ENCODE data around the gene NAPB.
"Not testable (repeated sequence)": the region's sequence is repeated elsewhere in the genome, so short reads cannot be mapped to it uniquely, and the experiment has no call there.

The NAPB gene

DNA sequence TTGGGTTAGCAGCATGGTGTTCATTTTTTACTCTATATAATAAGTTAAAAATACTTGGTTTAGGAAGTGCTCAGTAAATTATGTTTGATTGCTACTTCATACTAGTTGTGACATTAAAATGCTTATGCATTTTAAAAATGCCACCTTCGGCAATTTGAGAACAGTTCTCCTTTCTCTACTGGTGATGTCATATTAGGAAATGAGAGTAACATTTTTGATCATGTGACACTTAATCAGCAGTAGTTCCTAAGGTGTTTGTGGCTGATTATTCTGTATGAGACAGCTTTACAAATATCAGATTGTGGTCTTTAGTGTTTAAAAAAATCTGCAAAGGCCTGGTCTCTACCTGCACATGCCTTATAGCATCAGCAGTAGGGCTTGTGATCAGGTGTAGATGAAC lies 54.9 kb downstream of the NAPB start:
- DNase-seq = no peak

DNA sequence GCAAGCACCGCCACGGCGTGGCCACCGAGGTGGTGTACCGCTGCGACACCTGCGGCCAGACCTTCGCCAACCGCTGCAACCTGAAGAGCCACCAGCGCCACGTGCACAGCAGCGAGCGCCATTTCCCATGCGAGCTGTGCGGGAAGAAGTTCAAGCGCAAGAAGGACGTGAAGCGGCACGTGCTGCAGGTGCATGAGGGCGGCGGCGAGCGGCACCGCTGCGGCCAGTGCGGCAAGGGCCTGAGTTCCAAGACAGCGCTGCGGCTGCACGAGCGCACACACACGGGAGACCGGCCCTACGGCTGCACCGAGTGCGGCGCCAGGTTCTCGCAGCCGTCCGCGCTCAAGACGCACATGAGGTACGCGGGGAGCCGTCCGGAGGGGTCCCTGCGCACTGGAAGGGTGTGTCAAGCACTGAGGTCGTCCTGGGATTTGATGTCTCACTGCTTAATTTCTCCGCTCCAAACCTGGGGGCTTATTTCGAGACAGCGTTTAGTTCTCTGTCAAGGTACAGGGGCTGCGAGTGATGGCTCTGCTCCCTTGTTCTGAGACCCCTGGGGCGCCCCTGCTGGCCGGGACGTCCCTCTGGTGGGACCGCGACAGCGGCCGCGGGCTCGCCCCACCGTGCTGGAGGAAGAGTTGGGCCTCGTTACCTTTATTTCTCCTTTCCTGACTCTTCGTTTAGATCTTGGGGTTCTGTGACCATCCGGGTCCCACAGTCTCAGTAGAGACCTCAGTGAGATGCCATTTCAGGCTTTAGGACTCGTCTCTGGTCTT lies 55.7 kb downstream of the NAPB start:
- DNase-seq = no peak

DNA sequence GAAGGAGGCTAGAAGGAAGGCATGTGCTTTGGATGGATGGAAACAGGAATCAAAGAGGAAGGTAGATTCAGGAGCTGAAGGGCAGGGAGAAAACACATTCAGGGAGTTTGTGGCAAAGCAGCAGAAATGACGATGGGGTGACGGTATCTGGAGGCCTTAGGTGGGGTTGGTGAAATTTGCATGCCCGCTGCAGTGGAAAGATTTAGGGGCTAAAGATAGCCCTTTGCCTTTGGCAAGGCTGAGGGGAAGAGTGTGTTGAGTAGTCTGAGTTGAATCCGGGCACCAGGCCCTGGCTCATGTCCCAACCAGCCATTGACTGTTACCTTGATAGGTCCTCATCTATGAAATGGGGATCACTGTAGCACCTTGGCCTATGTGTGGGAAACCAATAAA lies 58.0 kb downstream of the NAPB start:
- no peak for DNase-seq

DNA sequence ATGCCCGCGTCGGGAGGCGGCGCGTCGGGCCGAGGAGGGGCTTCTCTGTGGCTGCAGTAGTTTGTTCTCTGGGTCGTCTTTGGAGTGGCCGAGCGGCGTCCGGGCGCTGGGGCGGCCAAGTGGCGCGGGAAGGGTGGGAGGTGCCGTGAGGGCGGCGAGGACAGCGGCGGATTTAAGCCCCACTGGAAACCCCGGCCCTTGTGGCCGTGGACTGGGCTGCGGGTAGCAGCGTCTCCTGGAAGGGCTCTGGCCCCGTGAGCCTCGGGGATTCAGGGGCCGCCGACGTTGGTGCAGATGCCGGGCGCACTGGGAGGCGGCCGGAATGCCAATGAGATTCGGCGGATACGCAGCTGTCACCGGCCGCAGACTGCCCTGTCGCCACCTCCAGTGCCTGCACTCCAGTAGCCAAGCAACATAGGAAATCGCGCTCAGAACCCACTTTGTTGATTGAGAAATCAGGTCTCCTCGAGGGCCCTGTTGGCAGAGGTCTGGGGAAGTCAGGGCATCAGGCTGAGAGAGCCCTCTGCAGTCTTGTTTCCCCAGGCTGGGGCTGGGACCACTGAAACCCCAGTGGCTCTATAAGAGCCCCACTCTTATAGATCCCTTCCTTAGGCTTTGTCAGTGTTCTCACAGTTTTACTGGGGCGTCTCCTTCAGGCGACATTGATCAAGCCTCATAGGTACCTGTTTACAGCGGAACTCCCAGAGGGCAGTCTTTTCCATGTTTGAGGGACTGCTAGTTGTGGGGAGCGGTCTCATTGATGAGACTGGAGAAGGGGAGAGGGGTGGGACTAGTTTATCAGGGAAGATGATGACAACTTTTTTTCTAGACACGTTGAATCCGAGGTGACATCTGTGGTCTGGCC lies 58.7 kb downstream of the NAPB start:
- DNase-seq = no peak

DNA sequence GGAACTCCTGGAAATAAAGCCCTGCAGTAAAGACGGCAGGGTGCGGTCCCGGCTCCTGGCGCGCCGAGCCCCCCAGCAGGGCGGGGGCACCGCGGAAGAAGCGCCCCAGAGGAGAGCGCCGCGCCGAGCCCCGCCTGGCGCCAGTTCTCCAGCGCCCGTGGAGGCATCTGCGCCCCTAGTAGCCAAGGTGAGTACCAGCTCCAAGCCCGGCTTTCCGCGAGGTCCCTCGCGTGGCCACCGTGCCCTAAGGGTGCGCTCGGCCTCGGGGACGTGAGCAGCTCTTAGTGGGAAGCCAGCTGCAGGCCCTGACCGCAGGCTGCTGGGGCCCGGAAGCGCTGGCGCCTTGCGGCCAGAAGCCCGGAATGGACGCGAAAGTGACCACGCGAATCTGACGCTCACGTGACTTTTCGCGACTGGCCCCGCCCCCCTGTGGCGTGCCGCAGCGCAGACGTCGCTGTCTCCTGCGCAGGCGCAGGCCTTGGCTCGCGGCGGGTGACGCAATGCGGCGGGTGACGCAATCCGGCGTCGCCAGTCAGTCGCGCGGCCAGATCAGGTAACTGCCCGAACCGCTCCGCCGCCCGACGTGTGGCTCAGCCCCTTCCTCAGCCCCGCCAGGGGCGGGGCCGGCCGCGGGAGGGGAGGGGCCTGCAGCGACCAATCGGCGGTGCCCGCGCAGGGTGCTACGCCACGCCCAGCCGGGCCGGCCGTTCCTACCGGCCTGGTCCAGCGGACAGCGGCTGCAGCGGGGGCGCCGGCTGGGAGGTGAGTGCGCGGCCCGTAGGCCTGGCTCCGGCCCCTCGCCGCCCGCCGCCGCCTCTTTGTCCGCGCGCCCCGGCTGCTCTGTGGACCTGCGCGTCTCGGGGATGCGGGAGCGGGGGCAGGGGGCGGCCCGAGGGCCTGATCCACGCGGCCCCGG lies 59.6 kb downstream of the NAPB start, which contains the start of gene GZF1:
GZF1 (plus strand) TSS at position 707 of the 916 bp plus-strand sequence. CDS start 2,202 bp downstream, outside the sequence.
- DNase-seq = peak; percentile 98

DNA sequence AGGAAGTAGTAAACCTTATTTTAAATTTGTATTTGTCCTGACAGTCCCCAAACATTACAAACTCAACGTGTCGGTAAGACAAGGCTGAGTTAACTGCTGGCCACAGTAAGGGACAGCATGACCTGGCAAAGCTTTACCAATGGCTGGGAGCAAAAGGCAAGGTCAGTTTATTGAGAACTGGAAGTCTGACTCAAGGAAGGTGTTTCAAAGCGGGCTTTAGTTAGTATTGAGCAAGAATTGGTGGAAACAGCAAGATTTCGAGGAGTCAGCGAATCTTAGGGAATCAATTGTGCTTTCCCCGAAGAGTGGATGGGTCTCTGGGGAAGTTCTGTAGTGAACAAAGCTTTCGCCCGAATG lies 60.2 kb downstream of the NAPB start:
- DNase-seq = no peak

DNA sequence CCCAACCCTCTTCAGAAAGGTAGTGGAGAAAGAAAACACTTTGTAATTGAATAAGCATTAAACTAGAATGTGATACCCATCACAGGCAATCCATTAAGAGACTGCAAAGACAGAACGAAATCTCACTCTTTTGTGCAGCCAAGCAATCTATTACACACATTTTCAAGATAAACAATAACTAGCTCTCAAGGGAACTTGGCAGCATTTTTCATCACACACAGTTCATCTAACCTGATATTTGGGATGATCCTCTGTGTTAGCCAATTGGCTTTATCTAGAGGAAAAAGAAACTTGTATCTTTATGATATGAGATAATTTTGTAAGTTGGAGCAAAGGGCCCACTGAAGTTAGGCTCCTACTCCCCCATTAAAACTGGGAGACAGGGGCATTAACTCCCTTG lies 60.8 kb downstream of the NAPB start:
- no peak for DNase-seq

DNA sequence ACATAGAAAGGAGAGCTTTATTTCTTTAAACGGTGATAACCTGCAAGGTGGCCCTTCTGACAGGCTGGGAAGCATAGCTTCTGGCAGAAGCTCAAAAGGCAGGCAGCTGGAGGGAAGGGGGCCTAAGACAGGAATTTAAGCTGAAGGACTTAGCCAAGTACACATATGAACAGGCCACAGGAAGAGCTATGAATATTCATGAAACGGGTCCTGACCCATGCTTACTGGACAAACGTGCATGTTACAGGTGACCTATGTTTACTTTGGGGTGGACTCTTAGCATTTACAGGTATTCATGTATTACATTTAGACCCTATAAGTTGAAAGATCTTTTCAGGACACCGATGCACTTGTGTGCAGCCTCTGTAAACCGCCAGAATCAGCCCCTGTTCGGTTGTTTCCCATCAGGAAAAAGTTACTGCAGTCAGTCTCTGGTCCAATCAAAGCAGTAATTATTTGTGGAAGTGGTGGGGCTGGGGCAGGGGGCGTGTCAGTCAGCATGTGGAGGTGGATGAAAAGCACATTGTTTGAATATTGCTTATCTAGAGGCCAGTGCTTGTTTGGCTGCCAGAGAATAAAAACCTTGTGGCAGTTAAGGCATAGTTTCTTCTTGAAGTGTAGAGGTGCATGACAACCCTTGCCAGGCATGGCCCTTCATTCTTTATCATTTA lies 62.2 kb downstream of the NAPB start:
- no peak for DNase-seq

DNA sequence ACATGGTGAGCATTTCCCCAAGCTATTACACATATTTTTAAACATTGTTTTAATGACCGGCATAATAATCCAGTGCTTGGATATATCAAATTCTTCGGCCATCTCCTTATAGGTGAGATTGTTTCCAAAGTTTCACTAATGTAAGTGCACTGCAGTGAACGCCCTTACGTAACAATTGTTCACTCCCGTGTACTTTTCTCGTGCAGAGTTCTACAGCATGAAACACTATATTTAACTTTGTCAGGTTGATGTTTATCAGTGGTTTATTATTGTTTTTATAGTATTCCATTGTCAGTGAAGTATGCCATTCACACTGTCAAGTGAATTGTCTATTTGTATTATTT lies 62.8 kb downstream of the NAPB start:
- no peak for DNase-seq

DNA sequence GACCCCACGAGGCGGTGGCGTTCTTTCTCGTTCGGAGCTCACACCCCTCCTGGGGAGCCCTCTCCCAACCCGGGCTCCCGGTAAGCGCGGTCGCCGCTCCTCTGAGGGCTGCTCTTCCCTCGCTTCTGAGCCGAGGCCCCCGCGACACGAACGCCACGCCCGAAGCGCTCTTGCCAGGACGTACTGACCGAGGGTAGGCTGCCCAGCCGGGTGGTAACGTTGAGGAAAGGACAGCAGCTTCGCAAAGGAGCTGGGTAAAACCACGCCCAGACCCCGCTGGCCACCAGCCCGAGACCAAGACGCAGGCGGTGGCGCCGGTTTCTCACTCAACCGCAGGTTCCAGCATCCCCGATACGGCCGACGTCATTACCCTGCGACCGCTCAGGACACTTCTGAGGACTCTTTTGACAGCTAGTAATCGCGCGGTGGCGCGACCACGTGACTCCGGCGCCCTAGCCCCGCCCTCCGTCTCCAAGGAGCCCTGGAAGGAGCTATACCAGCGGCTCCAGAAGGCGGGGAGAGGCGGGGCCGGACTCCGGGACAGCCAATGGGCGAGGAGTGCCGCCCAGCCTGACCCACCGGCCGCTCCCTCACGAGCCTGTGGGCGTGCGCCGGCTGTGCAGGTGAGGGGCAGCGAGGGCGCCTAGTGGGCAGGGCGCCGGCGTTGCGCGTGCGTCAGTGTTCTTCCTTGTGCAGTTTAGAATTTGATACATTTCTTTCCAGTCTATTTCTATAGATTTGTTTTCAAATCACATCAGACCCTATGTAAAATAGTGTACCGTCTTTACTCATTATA lies 63.3 kb downstream of the NAPB start:
- peak; percentile 99 for DNase-seq

DNA sequence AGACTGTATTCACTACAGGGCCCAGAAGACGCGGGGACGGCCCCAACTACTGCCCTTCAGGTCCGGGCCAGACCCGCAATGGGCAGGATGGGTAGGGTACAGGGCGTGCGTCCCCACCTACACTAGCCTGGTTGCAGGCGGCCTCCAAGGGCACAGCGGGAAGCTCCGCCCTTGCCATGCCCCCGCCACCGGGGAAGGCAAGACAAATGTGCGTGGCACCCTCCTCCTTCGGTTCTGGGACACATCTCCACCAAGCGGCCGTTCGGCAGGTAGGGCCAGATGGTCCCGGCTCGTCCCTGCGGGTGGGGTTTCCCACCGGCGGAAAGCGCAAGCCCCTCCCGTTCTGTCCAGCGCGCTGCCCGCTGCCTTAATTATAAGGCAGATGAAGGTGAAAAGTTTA lies 65.1 kb downstream of the NAPB start:
- DNase-seq = no peak

DNA sequence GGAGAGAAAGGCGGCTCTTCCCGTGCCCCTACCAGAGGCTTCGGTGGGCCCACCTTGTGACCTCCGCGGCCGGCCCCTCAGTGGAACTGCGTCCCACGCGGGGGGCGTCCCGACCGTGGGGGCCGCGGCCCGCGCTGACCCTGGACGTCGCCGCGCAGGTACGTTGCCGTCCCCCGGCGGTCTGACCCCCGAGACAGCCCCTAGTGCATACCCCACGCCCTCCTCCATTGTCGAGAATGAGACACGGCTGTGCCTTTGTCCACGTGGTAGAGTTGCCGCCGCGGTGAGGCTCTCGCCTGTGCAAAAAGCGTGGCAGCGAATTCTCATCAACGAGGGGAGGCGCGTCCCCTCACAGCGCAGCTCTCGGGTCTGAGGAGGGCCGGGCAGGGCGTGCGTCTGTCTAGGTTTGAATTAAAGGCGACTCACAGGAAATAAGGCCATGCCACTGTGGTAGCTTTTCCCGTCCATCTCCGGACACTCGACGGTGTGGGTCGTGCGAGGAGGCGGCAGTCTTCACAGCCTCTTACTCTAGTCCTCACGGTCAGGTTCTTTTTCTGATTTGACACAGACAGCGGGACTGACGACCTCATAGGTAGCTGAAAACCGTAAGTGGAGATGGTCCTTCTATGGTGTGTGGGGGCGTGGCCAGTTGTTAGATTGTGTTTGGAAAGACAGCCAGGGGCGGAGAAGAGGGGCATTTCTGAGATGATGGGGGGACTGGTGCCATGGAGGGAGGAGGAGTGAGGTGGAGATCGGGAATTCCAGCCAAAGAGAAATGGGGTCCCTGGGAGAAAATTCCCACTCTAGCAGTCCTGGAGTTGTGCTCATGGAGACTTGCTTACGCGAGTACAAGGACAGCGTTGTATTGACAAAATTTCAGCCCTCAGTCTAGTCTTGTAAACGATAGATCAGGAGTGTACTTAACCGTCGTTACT lies 70.1 kb downstream of the NAPB start:
- peak; percentile 35 for DNase-seq

DNA sequence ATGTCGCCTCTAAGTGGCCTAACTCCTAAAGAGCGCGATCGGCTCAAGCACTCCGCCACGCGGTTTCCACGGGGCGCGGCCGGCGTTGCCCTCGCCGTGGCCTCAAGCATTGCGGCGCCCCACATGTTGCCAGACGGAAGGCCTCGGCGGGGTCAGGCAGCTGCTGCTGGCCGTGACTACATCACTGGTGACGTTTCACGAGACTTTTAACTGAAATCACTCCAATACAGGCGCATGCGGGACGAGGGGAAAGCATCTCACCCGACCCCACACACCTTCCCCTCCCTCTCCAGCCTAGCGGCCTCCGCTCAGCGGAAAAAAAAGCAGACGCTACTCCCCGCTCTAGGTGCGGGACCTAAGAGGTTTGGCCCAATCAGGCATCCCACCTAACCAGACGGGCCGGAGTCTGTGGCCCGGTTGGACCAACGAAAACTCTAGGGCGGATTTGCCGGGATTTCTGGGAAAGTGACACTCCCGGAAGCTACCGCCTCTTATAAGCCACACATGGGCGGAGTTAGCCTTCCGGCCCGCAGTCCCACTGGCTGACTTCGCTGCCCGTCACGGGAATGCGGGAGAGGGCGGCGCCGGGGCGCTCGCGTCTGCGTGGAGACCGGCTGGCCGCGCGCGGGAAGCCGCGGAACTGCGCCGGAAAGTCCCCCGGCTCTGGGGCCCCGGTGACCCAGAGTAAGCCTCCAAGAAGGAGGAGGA lies 70.9 kb downstream of the NAPB start, which contains the start of gene NXT1:
NXT1 (plus strand) TSS at position 596 of the 708 bp plus-strand sequence. CDS start 3,251 bp downstream, outside the sequence.
- DNase-seq = peak; percentile 99

DNA sequence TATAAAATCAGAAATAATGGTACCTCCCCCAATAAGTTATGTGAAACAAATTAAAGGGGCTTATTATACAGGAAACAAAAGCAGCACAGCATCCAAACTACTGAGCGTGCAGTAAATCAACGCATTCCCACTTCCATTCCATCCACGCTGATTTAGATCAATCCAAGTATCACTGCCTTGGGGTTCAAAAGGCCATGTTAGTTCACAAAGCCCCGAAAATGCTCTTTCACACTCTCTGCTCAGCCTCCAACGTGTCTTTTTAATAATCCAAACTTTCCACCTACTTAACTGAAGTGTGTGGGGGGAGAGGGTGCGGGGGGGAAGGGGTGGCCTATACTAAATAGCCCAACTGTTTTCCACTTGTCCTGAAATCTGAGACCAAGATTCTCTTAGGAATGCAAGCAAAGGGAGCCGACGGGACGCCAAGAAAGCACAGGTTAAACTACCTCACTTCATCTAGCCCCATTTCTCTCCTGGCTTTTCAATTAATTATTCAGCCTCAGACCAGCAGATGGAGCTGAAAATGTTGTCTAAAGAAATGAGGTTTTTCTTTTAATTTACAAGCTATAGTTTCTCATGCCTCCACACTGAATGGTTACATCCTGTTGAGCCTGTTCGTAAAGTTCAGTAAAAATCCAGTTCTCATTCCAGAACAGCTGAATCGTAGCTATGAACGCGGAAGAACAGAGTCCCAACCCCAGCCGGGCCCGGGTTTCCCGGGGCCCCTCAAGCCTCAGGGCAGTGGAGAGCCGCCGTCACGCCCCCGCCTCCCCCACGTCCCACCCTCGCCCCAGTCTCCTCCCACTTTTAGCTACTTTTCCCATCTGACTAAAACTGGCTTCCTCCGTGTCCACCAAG lies 71.7 kb downstream of the NAPB start:
- peak; percentile 75 for DNase-seq

DNA sequence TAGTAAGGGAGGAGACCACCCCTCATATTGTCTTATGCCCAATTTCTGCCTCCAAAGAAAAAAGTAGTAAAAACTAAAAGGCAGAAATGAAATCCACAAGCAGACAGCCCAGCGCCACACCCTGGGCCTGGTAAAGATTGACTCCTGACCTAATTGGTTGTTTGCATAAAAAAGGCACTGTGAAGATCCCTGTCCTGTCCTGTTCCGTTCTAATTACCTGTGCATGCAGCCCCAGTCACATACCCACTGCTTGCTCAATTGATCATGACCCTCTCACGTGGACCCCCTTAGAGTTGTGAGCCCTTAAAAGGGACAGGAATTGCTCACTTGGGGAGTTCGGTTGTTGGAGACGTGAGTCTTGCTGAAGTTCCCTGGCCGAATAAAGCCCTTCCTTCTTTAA lies 72.8 kb downstream of the NAPB start:
- DNase-seq = not testable (repeated sequence)

DNA sequence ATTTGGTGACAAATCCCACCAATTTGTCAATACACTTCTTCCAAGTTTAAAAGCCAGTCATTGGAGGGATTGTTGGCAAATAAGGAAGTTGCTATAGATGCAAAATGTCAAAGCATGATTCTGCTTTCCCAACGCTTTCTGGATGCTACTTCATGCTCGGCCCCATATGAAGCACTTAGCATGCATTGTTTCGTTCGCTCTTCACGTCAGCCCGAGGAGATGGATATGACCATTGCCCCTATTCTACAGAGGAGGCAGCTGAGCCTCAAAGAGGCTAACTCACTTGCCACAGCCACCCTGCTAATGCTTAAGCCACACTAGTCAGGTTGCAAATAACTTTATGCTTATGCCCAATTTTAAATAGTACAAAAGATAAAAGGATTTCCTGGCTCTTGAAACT lies 73.5 kb downstream of the NAPB start:
- DNase-seq = no peak

DNA sequence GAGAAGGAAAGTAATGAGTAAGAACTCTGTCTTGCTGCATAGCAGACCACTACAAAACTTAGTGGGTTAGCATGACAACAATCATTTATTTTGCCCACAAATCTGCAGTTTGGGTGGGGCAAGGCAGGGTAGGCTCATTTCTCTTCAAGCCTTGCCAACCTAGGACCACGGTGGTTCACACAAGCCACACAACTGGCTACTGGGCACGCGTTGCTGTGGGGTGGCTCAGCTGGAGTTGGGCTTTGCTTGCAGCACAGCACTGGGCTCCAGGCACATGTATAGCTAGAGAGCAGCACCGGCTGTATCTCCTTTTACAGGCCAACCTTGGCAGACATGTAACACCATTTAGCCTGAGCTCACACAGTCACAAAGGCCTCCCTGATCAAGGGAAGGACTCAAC lies 75.3 kb downstream of the NAPB start:
- no peak for DNase-seq

DNA sequence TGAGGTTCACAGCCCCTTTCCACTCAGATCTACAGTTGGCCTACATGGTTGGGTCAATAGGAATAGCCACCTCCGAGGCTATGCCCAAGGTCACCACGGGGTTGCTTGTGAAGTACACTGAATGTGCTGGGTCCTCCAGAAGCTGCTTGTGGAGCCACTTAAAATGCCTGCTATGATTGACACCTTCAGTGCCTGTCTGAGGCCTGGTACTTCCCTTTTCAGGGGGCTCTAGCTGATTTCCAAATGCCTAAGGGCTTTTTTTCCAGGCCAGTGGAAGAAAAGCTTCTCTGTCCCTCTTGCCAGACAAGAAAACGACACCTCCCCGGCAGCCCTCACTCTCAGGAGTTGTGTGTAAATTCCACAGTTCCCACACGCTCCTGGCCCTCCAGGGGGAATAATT lies 77.0 kb downstream of the NAPB start:
- no peak for DNase-seq

DNA sequence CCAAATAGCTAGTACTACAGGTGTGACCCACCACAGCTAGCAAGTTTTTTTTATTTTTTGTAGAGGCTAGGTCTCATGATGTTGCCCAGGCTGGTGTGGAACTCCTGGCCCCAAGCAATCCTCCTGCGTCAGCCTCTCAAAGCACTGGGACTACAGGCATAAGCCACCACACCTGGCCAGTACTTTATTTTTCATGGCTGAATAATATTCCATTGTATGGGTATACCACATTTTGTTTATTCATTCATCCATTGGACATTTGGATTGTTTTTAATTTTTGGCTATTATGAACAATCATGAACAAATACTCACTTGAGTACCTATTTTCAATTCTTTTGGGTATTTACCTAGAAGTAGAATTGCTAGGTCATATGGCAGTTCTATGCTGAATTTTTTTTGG lies 77.7 kb downstream of the NAPB start:
- no peak for DNase-seq
